Epithelial cell of esophagus (primary cell): ENCODE results near the gene CC2D2A.
"Not testable (repeated sequence)": the region's sequence is repeated elsewhere in the genome, so short reads cannot be mapped to it uniquely, and the experiment has no call there.

Experiments
- DNase-seq: peaks from one replicate; pipeline ENCODE4 v3.0.0; 2010; ENCODE audit warnings: low read depth
- H3K4me3 ChIP-seq: 2 replicates; pipeline ENCODE4 v1.5.1; 2011; ENCODE audit warnings: mild to moderate bottlenecking, low read length, control low read depth
- TF ChIP-seq, protein P1 (sequence below): IDR thresholded peaks from 2 replicates; pipeline ENCODE4 v1.5.1; 2011; ENCODE audit warnings: low read depth, mild to moderate bottlenecking, low read length, control low read depth, inconsistent platforms; ENCODE audit not compliant: insufficient read depth; ENCODE audit errors: missing control alignments

Gene CC2D2A

DNA sequence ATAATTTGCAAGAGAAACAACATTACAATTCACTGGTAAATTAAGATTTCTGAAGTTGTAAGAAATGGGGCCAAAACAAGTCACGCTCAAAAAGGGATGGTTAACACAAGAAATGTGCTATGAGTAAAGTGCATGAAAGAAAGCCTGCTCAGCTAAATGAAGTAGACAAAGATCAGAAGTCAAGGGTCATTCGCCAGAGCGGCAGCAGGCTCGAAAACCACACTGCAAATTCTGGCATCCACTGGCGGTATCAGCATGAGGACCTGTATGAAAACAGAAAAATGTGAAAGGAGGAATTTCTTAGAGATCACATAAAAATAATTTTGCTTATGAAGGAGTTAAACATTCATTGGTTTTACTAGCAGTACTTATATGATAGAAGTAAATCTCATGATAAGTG lies 135.9 kb downstream of the CC2D2A start:
- DNase-seq = no peak
- H3K4me3 ChIP-seq = no peak overlapping the region
- TF ChIP-seq, protein P1, sequence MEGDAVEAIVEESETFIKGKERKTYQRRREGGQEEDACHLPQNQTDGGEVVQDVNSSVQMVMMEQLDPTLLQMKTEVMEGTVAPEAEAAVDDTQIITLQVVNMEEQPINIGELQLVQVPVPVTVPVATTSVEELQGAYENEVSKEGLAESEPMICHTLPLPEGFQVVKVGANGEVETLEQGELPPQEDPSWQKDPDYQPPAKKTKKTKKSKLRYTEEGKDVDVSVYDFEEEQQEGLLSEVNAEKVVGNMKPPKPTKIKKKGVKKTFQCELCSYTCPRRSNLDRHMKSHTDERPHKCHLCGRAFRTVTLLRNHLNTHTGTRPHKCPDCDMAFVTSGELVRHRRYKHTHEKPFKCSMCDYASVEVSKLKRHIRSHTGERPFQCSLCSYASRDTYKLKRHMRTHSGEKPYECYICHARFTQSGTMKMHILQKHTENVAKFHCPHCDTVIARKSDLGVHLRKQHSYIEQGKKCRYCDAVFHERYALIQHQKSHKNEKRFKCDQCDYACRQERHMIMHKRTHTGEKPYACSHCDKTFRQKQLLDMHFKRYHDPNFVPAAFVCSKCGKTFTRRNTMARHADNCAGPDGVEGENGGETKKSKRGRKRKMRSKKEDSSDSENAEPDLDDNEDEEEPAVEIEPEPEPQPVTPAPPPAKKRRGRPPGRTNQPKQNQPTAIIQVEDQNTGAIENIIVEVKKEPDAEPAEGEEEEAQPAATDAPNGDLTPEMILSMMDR = no peak

DNA sequence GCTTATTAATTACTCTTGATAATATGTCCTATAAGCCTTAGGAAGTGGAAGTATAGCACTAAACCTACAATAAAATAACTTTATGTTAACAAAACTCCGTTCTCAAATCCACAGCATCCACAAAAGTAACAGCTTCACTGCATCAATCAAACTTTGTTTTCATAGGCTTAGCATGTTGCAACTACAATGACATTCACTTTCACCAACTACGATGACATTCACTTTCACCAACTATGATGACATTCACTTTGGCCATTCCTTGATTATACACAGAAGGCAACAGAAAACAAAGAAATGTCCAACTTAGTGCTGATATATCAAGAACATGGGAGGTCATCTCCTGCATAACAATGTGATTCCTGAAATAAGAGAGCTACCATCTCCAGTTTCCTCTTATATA lies 141.2 kb downstream of the CC2D2A start:
- DNase-seq = no peak
- H3K4me3 ChIP-seq = no peak overlapping the region
- TF ChIP-seq, protein P1 = no peak

DNA sequence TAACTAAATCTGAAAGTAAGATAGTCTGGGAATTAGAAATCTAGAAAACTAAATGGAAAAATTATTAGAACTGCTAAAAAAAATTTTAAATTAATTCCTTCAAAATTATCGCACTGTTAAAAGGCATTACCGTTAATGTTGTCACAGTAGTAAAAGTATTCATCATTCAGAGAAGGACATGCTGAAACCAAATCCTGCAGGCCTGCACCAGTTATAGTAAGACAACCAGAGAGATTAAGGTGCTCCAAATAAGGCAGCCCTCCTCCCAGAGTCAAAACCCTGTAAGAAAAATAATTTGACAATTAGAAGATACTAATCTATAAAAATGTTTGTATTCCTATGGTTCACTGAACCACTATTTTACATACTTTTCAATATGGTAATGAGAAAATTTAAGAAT lies 142.5 kb downstream of the CC2D2A start:
- TF ChIP-seq, protein P1 = no peak
- no peak overlapping the region for H3K4me3 ChIP-seq
- peak; percentile 55 for DNase-seq

DNA sequence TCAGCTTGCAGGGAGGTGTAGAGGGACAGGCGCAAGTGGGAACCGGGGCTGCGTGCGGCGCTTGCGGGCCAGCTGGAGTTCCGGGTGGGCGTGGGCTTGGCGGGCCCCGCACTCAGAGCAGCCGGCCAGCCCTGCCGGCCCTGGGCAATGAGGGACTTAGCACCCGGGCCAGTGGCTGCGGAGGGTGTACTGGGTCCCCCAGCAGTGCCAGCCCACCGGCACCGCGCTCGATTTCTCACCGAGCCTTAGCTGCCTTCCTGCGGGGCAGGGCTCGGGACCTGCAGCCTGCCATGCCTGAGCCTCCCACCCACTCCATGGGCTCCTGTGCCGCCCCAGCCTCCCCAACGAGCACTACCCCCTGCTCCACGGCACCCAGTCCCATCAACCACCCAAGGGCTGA lies 145.2 kb downstream of the CC2D2A start:
- DNase-seq, H3K4me3 ChIP-seq: not testable (repeated sequence)

DNA sequence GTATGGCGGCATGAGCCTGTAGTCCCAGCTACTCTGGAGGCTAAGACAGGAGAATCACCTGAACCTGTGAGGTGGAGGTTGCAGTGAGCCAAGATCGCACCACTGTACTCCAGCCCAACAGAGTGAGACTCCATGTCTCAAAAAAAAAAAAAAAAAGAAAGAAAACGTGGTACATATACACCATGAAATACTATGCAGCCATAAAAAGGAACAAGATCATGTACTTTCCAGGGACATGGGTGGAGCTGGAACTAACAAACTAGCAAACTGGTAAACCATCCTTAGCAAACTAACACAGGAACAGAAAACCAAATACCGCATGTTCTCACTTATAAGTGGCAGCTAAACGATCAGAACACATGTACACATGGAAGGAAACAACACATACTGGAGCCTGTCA lies 147.7 kb downstream of the CC2D2A start:
- H3K4me3 ChIP-seq, DNase-seq: not testable (repeated sequence)

DNA sequence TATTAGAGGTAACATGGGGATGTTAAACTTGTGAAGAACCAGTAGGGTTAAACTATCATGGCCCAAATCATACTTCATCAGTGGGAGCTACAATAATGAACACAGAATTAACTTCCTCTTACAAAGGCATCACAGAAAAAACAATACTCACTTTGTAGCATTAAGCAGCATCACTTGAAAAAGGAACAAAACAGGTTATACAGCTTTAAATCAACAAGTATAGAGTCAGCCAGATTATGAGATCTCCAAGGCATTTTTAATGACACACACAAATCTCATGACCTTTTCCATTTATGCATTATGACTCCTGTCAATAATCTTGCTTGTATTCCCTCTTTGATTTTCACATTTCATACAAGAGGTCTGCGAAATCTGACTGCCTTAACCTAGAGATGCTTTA lies 167.1 kb downstream of the CC2D2A start:
- no peak overlapping the region for H3K4me3 ChIP-seq
- DNase-seq = peak; percentile 81
- TF ChIP-seq, protein P1 = no peak

DNA sequence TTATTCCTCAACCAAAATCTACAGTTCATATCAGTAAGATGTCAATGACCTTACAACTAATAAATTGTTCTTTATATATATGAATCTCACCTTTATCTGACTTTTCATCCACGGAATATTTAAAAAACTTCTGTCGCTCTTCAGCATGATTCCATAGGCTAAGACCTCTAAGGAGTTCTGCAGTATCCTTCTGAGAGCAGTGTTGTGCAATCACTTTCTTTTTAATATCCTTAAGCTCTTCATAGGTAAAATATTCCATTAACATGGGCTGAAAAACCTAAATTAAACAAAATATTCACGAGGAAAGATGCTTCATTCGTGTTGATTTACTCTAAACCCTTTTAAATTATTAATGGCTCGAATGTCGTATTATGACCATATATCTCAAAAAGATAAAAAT lies 168.7 kb downstream of the CC2D2A start:
- no peak overlapping the region for H3K4me3 ChIP-seq
- TF ChIP-seq, protein P1 = no peak
- DNase-seq = no peak

DNA sequence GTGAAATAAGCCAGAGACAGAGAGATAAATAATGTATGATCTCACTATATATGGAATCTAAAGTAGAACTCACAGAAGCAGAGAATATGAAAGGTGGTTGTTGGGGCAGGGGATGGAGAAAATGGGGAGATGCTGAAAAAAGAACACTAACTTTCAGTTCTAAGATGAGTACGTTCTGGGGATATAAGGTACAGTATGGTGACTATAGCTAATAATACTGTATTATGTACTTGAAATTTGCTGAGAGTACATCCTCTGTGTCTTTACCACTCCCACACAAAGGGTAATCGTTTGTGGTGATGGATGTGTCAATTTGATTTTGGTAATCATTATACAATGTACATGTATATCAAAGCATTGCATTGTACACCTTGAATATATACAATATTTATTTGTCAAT lies 178.9 kb downstream of the CC2D2A start:
- TF ChIP-seq, protein P1 = no peak
- H3K4me3 ChIP-seq = no peak overlapping the region
- DNase-seq = no peak
